Right forelimb (tissue), 1 donor: ENCODE data around the gene ANKRD13A.
A peak's percentile ranks its signal among the peaks of the same experiment; 100 is the strongest.

Source experiments
- DNase-seq: peaks from one replicate; pipeline ENCODE4 v3.0.0-alpha.2; 2018

Gene ANKRD13A

DNA sequence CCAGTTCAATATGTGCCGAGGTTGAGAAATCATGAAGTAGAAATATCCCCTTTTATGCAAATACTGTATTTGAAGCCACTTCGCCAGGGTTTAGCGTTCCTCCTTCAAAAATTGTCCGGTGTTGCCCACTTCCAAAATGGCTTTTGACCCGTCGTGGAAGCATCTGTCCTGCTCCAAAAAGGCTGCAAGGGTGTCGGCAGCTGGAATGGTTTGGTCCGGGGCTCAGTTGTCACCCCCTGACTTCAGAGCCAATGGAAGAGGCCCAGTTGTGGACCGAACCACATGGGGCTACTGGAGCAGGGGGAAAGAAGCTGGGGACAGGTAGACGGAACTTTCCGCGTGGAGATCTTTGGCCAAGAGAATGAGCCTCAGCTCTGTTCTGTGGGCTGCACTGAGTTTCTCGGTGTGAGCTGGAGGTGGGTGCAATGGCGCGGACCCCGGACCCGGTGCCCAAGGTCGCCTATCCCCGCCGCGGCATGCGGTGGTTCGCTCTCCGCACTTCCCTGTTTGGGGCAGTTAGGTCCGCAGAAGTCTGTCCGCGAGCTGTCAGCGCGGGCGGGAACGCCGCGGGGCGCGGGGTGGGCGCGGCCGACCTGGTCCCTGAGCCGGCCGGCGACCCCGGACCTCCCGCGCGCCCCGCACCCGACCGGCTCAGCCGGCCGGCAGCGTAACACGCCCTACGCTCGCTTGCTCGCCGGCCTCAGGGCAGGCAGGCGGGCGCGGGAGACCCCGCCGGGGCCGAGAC lies at the start of gene ANKRD13A:
Gene ANKRD13A, plus strand, starts transcription at position 527 of the 745 bp plus-strand sequence. CDS start 259 bp downstream, outside the sequence.
- peak; percentile 95 for DNase-seq

DNA sequence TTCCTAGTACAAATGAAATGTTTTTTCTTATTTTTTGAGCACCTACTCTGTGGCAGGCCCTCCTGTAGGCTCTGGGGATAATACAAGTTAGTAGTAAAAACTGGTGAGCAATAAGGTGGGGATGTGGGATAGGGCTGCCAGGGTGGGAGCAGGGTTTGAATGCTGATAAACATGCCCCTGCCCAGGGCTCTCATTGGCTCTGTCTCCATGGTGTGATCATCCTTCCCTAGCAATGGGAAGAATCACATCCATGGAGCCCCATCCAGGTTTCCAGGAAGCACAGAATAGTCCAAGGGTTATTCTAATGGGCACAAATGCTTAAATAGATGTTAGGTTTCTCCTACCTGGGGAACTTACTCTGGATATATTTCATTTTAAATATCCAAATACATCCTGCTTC lies 48.6 kb upstream of the ANKRD13A start:
- no peak for DNase-seq

DNA sequence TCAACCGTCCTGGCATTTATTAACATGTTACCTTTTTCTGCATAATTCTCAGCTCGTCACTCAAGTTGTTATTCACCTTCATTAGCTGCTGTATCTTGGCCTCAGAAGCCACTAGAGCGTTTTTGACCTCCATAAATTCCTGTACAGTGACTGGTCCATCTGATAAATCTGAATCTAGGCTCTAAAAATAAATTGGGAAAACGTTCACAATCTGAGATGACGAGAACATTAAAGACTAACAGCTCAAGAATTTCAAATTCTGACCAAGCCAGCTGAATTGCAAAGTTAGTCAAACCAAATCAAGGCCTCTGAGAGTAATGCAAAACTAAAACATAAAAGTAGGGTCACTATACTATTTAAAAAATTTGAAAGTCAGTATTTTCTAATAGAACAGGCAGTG lies 48.1 kb upstream of the ANKRD13A start:
- no peak for DNase-seq

DNA sequence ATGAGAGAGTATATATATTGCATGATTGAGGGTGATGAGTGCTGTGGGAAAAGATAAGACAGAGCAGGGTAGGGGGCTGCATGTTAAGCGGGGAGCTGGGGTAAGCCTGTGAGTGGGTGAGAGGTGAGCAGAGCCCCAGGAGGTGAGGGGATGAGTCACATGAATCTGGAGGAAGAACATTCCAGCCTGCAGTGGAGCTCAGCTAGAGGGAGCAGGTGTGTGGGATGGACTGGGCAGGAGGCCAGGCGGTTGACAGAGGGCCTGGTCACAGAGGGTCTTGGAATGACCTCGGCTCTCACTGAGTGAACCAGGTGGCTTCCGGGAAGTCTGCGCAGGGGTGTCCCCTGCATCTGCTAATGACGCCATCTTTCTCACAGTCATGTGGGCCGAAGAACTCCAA lies 47.5 kb upstream of the ANKRD13A start:
- DNase-seq: peak; percentile 64

DNA sequence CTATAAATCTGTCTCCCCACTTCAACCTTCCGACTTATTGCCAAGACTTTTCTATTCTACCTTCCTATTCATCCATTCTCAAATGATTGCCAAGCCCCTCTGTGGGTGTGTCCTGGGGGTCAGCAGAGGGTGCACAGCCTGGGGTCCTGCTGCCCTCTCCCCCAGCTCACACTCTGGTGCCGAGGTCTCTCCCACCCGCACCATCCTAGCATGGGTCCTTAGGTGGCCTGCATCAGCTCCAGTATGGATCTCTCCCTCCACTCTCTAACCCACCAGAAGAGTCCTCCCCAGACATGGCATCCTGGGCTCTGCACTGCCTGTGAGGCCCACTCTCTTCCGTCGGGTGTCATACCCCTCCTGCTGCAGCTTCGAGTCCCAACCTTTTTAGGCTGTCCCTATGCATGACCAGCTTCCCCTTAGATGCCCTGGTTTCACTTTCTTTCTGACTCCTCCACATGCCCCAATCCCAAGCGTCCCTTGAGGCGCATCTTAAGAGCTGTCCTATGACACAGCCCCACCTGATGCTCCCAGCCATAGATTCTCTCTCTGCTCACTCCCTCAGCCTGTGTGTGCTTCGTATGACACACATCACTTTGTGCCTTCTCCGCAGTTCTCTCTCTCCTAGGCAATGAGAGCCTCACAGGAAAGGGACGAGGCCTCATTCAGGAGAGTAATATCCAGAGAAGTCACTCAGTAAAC lies 46.9 kb upstream of the ANKRD13A start:
- no peak for DNase-seq

DNA sequence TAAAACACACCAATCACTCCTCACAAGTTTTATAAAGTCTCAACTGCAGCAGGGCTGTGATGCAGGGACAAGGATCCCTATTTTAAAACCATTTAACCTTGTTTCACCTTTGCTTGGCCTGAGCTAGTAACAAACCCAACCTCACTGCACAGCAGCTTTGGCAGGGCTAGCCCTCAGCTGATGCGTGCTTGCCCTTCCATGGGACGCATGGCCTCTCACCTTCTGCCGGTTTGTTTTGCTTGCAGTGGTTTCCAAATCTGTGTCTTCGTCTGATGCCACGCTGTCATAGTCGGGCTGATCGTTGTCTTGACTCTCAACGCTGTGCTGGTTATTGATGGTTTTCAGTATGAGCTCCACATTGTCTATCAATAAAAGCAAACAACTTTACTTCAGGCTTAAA lies 46.4 kb upstream of the ANKRD13A start:
- DNase-seq: no peak

DNA sequence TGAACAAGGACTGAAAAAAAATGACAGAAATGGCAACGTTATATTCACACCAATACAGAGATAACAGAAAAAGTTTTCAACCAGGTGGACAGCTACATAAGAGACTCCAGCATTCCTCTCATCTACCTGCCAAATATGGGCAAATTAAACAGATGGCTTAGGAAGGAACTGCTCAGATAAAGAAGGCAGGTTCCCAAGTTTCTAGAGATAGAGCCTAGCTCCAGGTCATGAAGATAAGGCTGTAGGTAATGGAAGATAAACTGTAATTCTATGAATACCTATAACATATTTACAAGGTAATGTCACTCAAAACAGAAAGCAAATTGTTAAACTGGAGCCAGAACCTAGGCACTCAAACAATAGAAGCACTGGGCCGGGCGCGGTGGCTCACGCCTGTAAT lies 45.6 kb upstream of the ANKRD13A start:
- no peak for DNase-seq

DNA sequence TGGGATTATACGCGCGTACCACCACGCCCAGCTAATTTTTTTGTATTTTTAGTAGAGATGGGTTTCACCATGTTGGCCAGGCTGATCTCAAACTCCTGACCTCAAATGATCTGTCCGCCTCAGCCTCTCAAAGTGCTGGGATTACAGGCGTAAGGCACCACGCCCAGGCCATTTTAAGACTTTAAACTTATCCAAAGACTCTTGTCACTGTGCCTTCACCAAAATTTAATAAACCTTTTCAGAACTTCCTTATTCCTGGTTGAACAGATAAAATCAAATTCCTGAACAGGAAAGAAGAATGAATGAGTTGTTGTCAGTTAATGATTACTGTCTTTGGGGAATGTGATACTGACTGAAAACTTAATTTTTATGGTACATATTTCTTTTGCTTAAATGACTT lies 40.9 kb upstream of the ANKRD13A start:
- DNase-seq: no peak

DNA sequence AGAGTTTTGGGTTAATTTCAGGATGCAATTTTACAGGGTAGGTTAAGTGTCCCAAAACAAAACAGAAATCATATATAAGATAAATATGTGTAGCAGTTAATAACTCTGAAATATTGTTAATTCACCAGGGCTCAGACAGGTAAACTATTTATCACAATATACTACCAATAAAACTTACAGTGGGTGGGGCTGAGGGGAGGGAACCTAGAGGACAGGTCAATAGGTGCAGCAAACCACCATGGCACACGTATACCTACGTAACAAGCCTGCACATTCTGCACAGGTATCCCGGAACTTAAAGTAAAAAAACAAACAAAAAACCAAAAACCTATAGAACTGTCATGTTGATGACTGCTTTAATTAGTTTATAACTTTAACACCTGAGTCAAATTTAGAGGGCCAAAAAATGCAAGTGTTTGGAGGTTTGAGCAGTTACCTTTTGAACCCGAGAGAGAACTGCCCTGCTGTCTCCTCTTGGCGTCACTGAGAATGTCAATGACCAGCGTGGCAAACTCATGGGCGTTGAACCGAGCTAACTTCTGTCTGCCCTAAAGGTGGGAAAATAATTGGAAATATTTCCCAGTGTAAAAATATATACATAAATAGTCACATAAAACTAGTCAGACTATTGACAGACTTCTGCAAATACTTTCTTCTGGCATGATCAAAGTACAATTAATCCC lies 39.7 kb upstream of the ANKRD13A start:
- DNase-seq: no peak

DNA sequence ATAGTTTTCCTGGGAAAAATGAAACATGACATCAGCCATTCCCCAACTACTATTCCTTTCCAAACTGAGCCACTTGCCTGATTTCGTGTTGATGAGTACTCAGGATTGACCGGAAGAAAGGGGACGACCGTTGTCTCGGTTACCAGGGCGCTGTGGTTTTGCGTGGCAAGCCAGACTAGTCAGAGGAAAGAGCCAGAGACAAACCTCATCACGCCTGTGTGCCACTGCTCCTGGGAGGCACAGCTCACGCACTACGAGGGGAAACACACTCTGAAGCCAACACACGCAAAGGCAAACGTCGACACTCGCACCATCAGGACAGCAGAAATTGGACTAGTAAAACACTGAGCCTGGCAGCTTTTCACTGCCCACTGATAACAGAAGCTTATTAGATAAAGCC lies 38.0 kb upstream of the ANKRD13A start:
- no peak for DNase-seq

DNA sequence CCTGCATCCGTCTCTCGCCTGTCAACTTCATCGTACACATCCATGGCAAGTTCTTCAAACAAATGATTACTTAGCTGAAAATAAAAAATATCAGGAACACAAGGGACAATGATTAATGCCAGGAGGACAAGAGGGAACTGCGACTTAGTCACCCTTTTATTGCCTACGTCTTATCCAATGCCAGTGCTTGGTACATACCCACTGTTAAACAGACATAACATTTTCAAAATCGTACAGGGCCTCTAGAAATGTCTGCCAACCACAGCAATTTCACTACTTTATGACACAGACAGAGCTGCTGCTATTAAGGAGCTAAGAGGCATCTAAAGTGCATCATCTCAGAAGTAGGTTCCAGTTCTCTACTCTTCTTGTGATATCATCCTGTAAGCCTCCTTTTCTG lies 37.6 kb upstream of the ANKRD13A start:
- DNase-seq: no peak

DNA sequence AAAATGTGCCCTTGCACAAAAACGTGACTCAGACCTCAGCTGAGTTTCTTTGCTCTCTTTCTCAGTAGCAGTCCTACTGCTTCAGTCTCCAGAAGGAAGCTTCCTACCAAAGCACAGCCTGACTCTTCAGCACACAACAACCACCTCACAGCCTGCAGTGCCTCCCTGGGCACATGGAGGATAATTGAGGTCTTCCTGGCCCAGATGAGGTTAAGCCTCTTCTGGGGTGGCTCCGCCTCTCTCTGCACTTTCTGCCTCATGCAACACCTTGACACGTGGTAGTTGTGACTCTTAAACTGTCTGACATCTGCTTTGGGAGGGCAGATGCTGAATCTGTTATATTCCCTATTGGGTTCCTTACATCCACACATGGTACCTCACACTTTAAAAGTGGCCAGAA lies 36.8 kb upstream of the ANKRD13A start:
- DNase-seq: no peak

DNA sequence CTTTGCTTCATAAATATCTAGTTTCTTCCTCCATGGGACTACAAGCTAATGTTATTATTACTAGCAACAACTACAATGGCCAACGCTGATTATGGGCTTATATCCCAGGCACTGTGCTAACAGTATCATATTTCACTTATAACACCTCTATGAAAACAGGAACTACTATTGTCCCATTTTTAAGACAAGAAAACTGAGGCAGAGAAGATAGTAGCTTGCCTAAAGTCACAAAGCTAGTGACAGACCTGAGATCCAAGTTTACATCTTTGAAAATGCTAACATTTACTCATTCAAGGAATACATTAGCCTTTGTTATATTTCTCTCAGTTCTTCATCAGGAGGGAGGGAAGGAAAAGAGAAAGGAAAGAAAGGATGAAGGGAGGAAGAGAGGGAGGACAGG lies 35.9 kb upstream of the ANKRD13A start:
- no peak for DNase-seq

DNA sequence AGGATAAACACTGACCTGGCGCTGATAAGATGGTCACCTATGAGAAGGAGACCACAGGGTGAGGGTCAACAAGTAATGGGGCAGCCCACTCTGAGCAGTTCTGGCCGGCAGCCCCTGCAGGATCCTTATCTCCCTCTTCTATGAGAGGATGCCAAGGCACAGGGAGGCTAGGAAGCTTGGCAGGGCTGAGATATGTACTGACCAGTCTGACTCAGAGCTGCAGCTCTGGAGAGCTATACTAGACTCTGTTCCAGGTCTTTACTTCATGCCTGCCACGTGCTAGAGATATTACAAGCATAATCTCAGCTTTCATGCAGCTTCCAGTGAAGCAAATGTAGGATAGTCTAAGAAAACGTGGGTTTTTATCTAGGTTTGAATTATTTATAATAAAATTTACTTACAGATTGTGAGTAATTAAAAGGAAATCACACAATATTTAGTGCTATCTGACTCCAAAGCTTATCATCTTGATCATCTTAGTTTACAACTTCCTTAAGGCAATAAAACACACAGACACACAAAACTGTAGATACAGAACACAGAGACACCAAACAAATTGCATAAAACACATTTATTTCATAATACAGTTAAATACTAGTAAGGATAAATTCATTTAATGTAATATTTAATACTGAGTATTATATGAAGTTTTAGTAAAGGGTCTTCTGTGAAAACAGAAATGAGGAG lies 35.3 kb upstream of the ANKRD13A start:
- DNase-seq: no peak

DNA sequence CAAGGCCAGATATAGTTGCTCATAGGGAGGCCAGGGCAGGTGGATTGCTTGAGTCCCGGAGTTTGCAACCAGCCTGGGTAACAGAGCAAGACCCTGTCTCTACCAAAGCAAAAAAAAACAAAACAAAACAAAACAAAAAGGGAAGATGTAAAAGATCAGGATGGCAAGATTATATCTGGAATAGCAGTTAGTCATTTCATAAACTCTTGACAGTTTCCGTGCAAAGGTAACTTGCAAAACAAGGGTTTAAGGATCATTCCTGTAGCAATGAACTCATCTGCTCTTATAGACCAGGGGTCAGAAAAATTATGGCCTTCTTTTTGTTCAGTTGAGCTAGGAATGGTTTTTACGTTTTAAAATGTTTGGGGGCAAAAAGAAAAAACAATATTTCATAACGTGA lies 32.7 kb upstream of the ANKRD13A start:
- no peak for DNase-seq

DNA sequence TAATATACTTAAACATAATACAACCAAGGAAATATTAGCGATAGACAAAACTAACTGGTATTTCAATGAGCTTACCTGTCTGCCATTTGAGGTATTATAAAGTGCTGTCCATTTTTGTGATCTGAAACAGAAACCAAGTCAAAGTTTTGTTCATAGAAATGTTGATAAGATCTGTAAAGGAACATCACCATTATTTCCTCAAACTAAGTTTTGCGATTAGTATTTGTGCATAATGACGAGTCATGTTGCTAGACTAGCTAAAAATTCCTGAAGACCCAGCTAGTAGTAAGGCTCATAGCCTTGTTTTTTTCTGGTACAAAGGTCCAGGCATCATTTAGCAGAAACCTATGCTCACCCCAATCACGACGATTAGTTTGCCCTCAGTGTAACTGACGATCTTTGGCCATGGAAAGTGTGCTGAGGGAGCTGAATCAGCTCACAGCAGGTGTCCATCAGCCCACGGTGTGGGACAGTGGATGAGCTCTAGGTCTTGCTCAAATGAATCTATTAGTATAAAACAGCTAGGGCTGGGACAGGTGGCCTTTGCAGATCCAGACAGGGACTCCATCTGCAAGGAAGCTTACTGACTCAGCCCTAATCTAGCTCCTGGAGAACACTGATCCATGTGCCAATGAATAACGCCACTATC lies 31.7 kb upstream of the ANKRD13A start:
- DNase-seq: no peak

DNA sequence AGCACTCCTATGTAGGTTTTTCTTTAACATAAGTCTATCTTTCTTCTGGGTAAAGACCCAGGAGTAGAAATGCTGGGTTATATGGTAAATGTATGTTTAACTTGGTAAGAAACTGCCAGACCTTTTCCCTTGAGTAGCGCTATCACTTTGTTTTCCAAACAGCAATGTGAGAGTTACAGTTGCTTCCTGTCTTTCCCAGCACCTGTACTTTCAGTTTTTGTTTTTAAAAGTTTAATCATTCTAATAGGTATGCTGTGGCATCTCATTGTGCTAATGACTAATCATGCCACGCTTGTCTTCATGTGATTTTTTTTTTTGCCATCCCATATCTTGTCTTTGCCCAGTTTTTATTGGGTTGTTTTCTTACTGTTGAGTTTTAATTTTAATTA lies 31.2 kb upstream of the ANKRD13A start:
- DNase-seq: no peak

DNA sequence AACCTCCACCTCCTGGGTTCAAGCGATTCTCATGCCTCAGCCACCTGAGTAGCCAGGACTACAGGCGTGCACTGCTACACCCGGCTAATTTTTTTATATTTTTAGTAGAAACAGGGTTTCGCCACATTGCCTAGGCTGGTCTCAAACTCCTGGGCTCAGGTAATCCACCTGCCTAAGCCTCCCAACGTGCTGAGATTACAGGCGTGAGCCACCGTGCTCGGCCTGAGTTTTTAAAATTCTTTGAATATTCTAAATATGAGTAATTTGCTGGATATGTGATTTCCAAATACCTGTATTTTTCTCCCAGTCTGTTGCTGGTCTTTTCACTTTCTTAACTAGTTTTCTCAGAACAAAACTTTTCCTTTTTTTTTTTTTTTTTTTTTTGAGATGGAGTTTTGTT lies 30.4 kb upstream of the ANKRD13A start:
- no peak for DNase-seq

DNA sequence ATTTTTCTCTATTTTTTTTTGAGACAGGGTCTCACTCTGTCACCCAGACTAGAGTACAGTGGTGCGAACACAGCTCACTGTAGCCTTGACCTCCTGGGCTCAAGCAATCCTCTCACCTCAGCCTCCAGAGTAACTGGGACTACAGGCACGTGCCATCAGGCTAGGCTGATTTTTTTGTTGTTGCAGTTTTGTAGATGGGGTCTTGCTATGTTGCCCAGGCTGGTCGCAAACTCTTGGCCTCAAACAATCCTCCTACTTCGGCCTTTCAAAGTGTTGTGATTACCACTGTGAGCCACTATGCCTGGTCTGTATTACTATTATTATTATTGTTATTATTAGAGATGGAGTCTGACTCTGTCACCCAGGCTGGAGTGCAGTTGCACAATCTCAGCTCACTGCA lies 26.4 kb upstream of the ANKRD13A start:
- DNase-seq: no peak

DNA sequence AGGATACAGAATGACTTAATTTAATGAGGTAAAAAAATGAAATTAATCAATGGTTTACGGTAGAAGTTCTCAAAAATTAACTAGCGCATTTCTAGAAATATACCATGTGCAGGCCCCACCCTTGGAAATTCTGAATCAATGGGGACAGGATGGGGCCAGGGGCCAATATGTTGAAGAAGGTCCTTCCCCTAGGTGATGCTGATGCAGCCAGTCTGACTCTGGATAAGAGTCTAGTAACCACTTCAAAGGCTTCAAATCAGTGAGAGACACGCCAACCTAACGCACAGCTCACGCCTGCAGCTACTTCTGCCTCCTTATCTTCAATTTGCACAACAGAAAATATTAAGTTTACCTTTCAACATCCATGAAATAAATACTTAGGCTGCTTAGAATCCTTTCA lies 17.9 kb upstream of the ANKRD13A start:
- DNase-seq: no peak

DNA sequence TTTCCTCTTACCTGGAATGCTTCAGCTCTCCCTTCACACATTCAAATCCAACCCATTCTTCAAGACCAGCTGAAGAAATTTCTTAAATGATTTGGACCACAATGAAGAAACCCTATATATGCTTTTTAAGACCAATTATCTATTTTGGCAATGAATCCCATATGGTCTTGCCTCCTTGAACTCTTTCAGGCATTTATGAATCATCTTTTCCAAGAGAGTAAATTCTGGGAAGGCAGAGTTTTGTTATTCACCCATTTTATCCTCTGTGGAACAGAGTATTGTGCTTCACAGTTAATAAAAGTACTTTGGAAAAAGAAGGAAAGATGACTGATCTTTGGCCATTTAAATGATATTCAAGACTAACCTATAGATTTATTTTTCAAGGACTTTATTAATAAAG lies 17.0 kb upstream of the ANKRD13A start:
- no peak for DNase-seq

DNA sequence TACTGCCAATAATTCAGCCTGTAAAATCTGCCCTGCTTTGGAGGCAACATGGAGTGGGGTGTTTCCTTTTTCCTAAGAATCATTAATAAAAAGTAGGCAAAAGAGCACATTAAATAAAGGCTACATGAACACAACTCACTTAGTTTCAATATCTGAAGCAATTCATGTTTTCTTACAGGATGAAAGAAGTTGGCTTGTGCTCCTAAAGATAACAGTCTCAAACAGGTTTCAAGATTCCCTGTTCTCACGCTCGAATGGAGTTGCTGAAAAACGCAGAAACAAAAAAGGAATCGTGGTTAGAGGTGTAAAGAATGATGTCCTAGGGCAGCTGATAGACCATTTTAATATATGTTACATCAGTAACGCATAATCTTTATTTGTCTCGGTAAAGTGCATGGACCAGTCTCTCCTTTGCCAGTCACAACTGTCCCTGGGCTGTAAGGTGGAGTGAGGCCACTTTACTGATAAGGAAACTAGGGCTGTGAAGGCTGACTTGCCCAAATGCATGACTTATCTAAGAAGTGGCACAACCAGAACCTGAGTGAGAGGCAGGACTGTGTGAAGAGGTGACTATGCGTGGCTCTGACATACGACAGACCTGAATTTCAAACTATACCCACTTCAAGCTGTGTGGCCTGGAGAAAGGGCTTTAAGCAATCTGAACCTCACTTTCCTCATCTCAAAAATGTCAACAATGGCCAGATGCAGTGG lies 15.6 kb upstream of the ANKRD13A start:
- no peak for DNase-seq
